HG03039 (cell line): ENCODE data around the gene PKIG.
"Not testable (repeated sequence)": the region's sequence is repeated elsewhere in the genome, so short reads cannot be mapped to it uniquely, and the experiment has no call there.

Experiments
- ATAC-seq: cut with Tn5 transposase; IDR thresholded peaks from one replicate; pipeline ENCODE4 v1.9.1; 2021; ENCODE audit warnings: mild to moderate bottlenecking, moderate library complexity; ENCODE audit not compliant: unreplicated experiment

The PKIG gene

GRCh38 chr20:44654210-44654609, 71.8 kb downstream of the PKIG start:
- not testable (repeated sequence) for ATAC-seq

GRCh38 chr20:44656448-44656847, 74.1 kb downstream of the PKIG start:
- ATAC-seq, result no peak

DNA sequence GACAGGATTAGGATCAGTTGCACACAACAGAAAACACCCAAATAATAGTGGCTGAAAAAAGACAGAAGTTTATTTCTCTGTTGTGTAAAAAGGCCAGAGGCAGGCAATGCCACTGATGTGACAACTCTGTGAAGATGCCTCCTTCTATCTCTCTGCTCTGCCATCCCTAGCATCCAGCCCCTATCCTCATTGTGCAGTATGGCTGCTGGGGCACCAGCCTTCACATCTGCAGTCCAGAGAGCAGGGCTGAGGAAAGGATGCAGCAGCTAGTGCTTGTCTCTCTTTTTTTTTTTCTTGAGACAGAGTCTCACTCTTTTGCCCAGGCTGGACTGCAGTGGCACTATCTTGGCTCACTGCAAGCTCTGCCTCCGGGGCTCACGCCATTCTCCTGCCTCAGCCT, 75.5 kb downstream of the PKIG start:
- no peak for ATAC-seq

DNA sequence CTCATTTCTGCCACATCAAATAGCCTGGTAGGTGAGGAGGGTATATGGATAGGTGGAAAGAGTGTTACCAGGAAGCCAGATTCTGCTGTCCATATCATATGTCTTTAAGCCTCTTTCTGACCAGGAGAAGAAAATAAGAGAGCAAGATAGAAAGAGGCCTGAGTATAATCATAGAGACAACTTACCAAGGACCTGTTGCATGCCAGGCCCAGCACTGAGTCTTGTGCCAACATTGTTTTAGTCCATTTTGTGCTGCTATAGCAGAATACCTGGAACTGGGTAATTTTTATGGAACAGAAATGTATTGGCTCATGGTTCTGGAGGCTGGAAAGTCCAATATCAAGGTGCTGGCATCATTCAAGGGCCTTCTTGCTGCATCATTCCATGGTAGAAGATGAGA, 76.4 kb downstream of the PKIG start:
- no peak for ATAC-seq

- no peak for ATAC-seq
Measured at GRCh38 chr20:44659931-44660330, 77.6 kb downstream of the PKIG start.

- ATAC-seq, result no peak
Measured at GRCh38 chr20:44660581-44660980, 78.2 kb downstream of the PKIG start.

DNA sequence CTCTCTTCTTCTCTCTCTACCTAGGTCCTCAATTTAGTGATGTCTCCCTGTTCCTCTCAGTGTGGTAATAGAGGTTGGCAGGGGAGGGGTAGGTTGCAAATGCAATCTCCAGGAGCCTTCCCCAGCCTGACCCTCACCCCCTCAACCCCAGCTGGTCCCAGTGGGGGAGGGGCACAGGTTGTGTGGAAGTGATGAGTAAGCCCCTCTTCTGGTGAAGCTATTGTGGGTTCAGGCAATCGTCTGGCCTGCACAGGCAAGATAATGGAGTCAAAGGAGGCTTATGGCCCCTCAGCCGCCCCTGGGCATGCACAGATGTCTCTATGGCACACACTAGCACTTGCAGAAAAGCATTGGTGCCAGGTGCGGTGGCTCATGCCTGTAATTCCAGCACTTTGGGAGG, 79.9 kb downstream of the PKIG start:
- no peak for ATAC-seq

- no peak for ATAC-seq
Measured at GRCh38 chr20:44664131-44664530, 81.8 kb downstream of the PKIG start.

- ATAC-seq, result no peak
Measured at GRCh38 chr20:44666066-44666465, 83.7 kb downstream of the PKIG start.
